Fibroblast of villous mesenchyme (primary cell): ENCODE data around the gene MRPL41. TPM values are rescaled to one million over a fixed set of nuclear protein-coding genes. Genes with fewer than 3 reads are reported as not detected.
"Not testable (repeated sequence)": the region's sequence is repeated elsewhere in the genome, so short reads cannot be mapped to it uniquely, and the experiment has no call there.

ENCODE experiments used
- DNase-seq: peaks from one replicate; pipeline ENCODE4 v3.0.0-alpha.2; 2010; ENCODE audit warnings: low read depth
- H3K4me3 ChIP-seq: 2 replicates; pipeline ENCODE4 v1.5.1; 2011; ENCODE audit warnings: low read depth, mild to moderate bottlenecking, low read length
- total RNA-seq: library from RNA; depleted of rRNA; stranded (reverse); fragments of >200 nt; gene quantifications from 2 replicates; pipeline ENCODE4 v1.2.3, GENCODE V29; 2012
- TF ChIP-seq, protein P1 (sequence below): IDR thresholded peaks from 2 replicates; pipeline ENCODE4 v1.5.1; 2012; ENCODE audit warnings: low read depth, mild to moderate bottlenecking, low read length; ENCODE audit not compliant: insufficient read depth

MRPL41 gene
- total RNA-seq, 1 donor = 41.5 TPM

DNA sequence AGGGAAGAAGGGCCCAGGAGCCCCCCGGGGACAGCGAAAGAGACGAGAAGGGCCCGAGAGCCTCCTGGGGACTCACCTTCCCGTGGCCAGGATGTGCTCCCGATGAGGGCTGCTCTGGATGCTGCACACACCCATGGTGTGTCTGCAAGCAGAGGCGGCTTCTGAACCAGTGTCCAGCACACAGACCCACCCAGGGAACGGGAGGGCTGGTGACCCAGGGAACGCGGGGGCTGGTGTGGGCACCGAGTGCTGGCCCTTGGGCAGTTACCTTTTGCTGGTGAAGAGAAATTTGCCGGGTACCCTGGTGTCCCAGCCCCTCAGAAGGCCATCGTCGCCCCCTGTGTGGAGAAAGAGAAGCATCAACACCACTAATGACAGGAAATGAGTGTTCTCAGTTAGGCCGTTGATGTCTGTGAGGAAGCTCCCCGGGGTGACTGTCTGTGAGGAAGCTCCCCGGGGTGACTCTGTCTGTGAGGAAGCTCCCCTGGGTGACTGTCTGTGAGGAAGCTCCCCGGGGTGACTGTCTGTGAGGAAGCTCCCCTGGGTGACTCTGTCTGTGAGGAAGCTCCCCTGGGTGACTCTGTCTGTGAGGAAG is 13.2 kb downstream of the MRPL41 start:
- TF ChIP-seq, protein P1, sequence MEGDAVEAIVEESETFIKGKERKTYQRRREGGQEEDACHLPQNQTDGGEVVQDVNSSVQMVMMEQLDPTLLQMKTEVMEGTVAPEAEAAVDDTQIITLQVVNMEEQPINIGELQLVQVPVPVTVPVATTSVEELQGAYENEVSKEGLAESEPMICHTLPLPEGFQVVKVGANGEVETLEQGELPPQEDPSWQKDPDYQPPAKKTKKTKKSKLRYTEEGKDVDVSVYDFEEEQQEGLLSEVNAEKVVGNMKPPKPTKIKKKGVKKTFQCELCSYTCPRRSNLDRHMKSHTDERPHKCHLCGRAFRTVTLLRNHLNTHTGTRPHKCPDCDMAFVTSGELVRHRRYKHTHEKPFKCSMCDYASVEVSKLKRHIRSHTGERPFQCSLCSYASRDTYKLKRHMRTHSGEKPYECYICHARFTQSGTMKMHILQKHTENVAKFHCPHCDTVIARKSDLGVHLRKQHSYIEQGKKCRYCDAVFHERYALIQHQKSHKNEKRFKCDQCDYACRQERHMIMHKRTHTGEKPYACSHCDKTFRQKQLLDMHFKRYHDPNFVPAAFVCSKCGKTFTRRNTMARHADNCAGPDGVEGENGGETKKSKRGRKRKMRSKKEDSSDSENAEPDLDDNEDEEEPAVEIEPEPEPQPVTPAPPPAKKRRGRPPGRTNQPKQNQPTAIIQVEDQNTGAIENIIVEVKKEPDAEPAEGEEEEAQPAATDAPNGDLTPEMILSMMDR = no peak
- no peak overlapping the region for H3K4me3 ChIP-seq
- DNase-seq = no peak

DNA sequence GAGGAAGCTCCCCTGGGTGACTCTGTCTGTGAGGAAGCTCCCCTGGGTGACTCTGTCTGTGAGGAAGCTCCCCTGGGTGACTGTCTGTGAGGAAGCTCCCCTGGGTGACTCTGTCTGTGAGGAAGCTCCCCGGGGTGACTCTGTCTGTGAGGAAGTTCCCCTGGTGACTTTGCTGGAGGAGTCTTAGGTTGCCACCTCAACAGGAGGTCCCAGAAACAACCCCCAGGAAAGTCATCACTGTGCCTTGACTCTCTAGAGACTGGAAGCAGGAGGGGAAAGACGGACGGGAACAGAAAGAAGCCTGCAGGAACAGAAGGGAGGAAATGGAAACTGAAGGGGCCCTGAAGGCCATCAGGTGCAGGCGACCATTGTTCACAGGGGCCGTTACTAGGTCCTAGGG is 16.8 kb downstream of the MRPL41 start:
- DNase-seq, H3K4me3 ChIP-seq: not testable (repeated sequence)

DNA sequence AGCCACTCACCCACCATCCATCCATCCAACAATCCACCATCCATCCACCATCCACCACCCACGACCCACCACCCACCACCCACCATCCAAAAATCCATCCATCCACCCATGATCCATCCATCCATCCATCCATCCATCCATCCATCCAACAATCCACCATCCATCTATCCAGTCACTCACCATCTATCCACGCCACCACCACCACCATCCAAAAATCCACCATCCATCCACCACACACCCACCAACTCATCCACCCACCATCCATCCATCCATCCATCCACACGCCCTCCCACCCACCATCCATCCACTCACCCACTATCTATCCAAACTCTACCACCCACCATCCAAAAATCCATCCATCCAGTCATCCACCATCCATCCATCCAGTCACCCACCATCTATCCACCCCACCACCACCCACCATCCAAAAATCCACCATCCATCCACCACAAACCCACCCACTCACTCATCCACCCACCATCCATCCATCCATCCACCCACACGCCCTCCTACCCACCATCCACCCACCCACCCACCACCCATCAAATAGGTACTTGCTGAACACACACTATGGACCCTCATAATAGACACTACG is 18.0 kb downstream of the MRPL41 start:
- H3K4me3 ChIP-seq = no peak overlapping the region
- TF ChIP-seq, protein P1 = no peak
- no peak for DNase-seq

DNA sequence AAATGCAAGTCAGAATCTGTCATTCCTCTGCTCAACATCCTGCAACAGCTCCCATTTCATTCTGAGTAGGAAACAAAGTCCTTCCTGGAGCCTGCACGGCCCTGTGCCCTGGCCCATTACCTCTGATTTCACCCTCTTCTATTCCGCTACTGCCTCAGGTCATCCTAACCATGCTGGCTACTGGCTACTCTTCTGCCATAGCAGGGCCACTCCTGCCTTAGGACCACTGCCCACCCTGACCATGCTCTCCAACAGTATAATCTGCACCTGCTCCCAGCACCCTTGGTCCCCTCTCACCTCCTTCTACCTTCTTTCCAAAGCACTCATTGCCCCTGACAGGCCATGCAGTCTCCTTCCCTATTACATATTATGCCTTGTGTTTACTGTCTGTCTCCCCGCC is 18.9 kb downstream of the MRPL41 start:
- no peak overlapping the region for H3K4me3 ChIP-seq
- TF ChIP-seq, protein P1 = no peak
- no peak for DNase-seq

DNA sequence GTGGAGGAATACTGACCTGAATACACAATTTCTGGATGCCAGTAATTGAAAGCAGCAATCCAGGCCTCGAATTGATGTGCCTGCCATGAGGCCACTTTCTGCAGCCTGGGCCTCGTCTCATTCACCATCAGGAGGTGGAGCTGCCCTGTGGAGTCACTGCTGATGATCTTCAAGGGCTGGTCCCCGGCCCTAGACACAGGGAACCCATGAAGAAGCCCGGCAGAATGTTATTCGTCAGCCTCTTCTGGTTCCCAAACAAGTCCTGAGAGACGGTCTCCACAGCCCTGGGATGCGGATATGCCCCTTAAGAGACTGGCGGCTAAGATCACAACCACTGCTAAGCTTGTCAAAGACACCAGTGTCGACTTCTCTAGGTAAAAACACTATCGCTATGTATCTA is 22.5 kb downstream of the MRPL41 start:
- no peak for DNase-seq
- TF ChIP-seq, protein P1 = no peak
- H3K4me3 ChIP-seq = no peak overlapping the region

DNA sequence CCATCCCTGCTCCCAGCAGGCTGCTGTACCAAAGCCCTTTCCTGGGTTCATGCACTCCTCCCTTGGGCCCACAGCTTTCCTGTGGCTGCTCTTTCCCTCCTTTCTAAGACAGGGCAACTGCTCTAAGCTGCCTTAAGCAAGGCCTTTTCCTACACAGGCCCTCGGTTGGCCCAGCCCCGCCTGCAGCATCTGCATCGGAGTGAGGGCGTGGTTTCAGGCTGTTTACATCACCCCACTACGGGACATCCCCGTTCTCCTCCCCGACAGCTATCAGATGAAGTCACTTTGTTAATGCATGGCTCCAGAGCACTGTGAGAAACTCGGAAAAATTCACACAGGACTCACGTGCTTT is 23.7 kb downstream of the MRPL41 start:
- DNase-seq = peak; percentile 77
- no peak overlapping the region for H3K4me3 ChIP-seq
- TF ChIP-seq, protein P1 = no peak

DNA sequence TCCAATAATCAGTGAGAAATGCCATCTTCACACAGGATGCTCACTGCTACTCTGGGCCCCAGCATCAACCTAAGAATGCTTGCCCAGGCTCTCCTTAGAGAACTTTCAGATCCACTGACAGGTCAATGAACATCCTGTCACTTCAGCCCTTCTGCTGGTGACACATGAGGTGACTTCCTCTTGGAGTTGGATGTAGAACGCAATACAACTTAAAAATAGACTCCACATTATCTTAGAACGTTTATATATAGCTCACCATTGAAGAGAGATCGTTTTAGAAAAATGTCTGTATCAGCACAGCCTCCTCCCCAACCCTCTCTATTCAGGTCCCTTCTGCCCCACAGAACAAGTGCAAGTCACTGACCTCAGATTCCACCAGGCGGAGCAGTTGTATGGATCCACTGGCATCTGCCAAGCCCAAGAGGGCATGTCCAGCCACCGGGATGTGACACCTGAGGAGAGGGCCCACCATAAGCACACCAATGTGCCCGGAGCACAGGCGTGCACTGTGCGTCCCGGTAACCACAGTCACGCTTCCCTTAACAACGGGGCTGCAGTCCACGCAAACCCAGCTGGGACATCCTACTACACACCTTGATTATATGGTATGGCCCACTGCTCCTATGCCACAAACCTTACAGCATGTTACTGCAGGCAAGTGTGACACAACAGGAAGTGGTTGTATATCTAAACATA is 24.2 kb downstream of the MRPL41 start:
- TF ChIP-seq, protein P1 = no peak
- H3K4me3 ChIP-seq = no peak overlapping the region
- no peak for DNase-seq
